Measurements from ENCODE around the gene PCP4L1. TPM values are rescaled to one million over a fixed set of nuclear protein-coding genes. Genes with fewer than 3 reads are reported as not detected.

PCP4L1 gene
- polyA plus RNA-seq (2013, experiment 1 of 2) = not detected
- not detected for polyA plus RNA-seq (2013, experiment 2 of 2)

GRCh38 chr1:161258439-161259344 is at the start of gene PCP4L1:
TSS of gene PCP4L1 (plus strand) at chr1:161258745. CDS start at chr1:161258975, 230 bp downstream.
- Histone ChIP-seq H2BK5ac (ENCODE audit: low read depth, low read length, poor library complexity, severe bottlenecking) (no peak within 1 kb of the TSS), H3K9me3 (ENCODE audit: control insufficient read depth, low read length) (peaks cover 23% of the 10 kb centered on the region), H3K27ac (ENCODE audit: low read length, poor library complexity, severe bottlenecking) (no peak within 1 kb of the TSS), H4K8ac (ENCODE audit: low read length) (no peak within 1 kb of the TSS), H3K14ac (ENCODE audit: low read length in 2 of 2) (peak within 1 kb of the TSS in 1 of 2 experiments; percentile 76), H2BK15ac (ENCODE audit: low read depth, poor library complexity, severe bottlenecking) (no peak within 1 kb of the TSS), H3K4me2 (ENCODE audit: low read length, poor library complexity, severe bottlenecking) (peak within 1 kb of the TSS; percentile 89), H3K27me3 (ENCODE audit: control insufficient read depth in 1 of 2, insufficient read depth in 1 of 2, low read length in 2 of 2) (peaks cover 48 to 52% of the 10 kb centered on the region in 2 experiments), H3K4ac (ENCODE audit: low read depth in 1 of 2, low read length in 2 of 2) (no peak within 1 kb of the TSS), H2BK12ac (ENCODE audit: low read length in 2 of 2) (peak within 1 kb of the TSS in 1 of 2 experiments; percentile 48), H2AK5ac (ENCODE audit: low read length, severe bottlenecking) (no peak within 1 kb of the TSS), H3K36me3 (ENCODE audit: control insufficient read depth in 1 of 2, insufficient read depth in 2 of 2, low read depth in 1 of 2, low read length in 2 of 2) (no peaks in the 10 kb centered on the region), H3K4me3 (ENCODE audit: insufficient read depth in 1 of 2, low read depth in 1 of 2, low read length in 2 of 2) (peak within 1 kb of the TSS; percentile 53 to 66), H3K79me1 (replicated peaks; ENCODE audit: low read length, poor library complexity, severe bottlenecking) (no peaks in the 10 kb centered on the region), H3K9ac (ENCODE audit: low read length) (no peak within 1 kb of the TSS), H3K23ac (ENCODE audit: low read length in 2 of 2) (peak within 1 kb of the TSS in 1 of 2 experiments; percentile 69), H4K91ac (ENCODE audit: low read length) (no peak within 1 kb of the TSS), H3K18ac (ENCODE audit: low read depth in 1 of 2, low read length in 2 of 2) (no peak within 1 kb of the TSS), H2BK120ac (ENCODE audit: low read depth, low read length) (no peak within 1 kb of the TSS), H3K4me1 (ENCODE audit: control insufficient read depth, insufficient read depth, low read depth, low read length) (peaks cover 8% of the 10 kb centered on the region), H2AFZ (ENCODE audit: low read depth, low read length) (peak within 1 kb of the TSS; percentile 76)
- peak; percentile 45 for DNase-seq
- WGBS = 6% methylated on average over 57 of the region's 62 CpGs

GRCh38 chr1:161209790-161210409 is 48.6 kb upstream of the PCP4L1 start:
- no peak overlapping the region for H3K4me2 ChIP-seq (ENCODE audit: low read length, poor library complexity, severe bottlenecking)
- no peak overlapping the region for H2AK5ac ChIP-seq (ENCODE audit: low read length, severe bottlenecking)
- H4K8ac ChIP-seq (ENCODE audit: low read length) = no peak overlapping the region
- H3K4me1 ChIP-seq (ENCODE audit: control insufficient read depth, insufficient read depth, low read depth, low read length) = peaks cover 3% of the 10 kb centered on the region
- H2BK120ac ChIP-seq (ENCODE audit: low read depth, low read length) = no peak overlapping the region
- no peak overlapping the region for H3K23ac ChIP-seq (ENCODE audit: low read length in 2 of 2)
- H3K79me1 ChIP-seq (replicated peaks; ENCODE audit: low read length, poor library complexity, severe bottlenecking) = peaks cover 20% of the 10 kb centered on the region
- H3K9ac ChIP-seq (ENCODE audit: low read length) = no peak overlapping the region
- H3K4me3 ChIP-seq (ENCODE audit: insufficient read depth in 1 of 2, low read depth in 1 of 2, low read length in 2 of 2) = no peak overlapping the region
- DNase-seq = peak; percentile 81
- H3K18ac ChIP-seq (ENCODE audit: low read depth in 1 of 2, low read length in 2 of 2) = no peak overlapping the region
- no peak overlapping the region for H2BK12ac ChIP-seq (ENCODE audit: low read length in 2 of 2)
- no peak overlapping the region for H3K14ac ChIP-seq (ENCODE audit: low read length in 2 of 2)
- H4K91ac ChIP-seq (ENCODE audit: low read length) = no peak overlapping the region
- no peak overlapping the region for H3K27ac ChIP-seq (ENCODE audit: low read length, poor library complexity, severe bottlenecking)
- H2AFZ ChIP-seq (ENCODE audit: low read depth, low read length) = no peak overlapping the region
- no peak overlapping the region for H3K4ac ChIP-seq (ENCODE audit: low read depth in 1 of 2, low read length in 2 of 2)
- H3K27me3 ChIP-seq (ENCODE audit: control insufficient read depth in 1 of 2, insufficient read depth in 1 of 2, low read length in 2 of 2) = no peaks in the 10 kb centered on the region
- H3K36me3 ChIP-seq (ENCODE audit: control insufficient read depth in 1 of 2, insufficient read depth in 2 of 2, low read depth in 1 of 2, low read length in 2 of 2) = peaks cover 56 to 80% of the 10 kb centered on the region in 2 experiments
- 63% methylated on average over 11 of the region's 11 CpGs for WGBS
- H2BK15ac ChIP-seq (ENCODE audit: low read depth, poor library complexity, severe bottlenecking) = no peak overlapping the region
- H3K9me3 ChIP-seq (ENCODE audit: control insufficient read depth, low read length) = no peaks in the 10 kb centered on the region
- H2BK5ac ChIP-seq (ENCODE audit: low read depth, low read length, poor library complexity, severe bottlenecking) = no peak overlapping the region

GRCh38 chr1:161214369-161214768 is 44.2 kb upstream of the PCP4L1 start:
- Histone ChIP-seq H2AFZ (ENCODE audit: low read depth, low read length) (no peak overlapping the region), H3K4me3 (ENCODE audit: insufficient read depth in 1 of 2, low read depth in 1 of 2, low read length in 2 of 2) (no peak overlapping the region), H3K36me3 (ENCODE audit: control insufficient read depth in 1 of 2, insufficient read depth in 2 of 2, low read depth in 1 of 2, low read length in 2 of 2) (peaks cover 49 to 58% of the 10 kb centered on the region in 2 experiments), H3K9me3 (ENCODE audit: control insufficient read depth, low read length) (no peaks in the 10 kb centered on the region), H2BK5ac (ENCODE audit: low read depth, low read length, poor library complexity, severe bottlenecking) (no peak overlapping the region), H3K9ac (ENCODE audit: low read length) (no peak overlapping the region), H2BK12ac (ENCODE audit: low read length in 2 of 2) (no peak overlapping the region), H3K27ac (ENCODE audit: low read length, poor library complexity, severe bottlenecking) (no peak overlapping the region), H3K18ac (ENCODE audit: low read depth in 1 of 2, low read length in 2 of 2) (no peak overlapping the region), H4K8ac (ENCODE audit: low read length) (no peak overlapping the region), H3K4ac (ENCODE audit: low read depth in 1 of 2, low read length in 2 of 2) (no peak overlapping the region), H2AK5ac (ENCODE audit: low read length, severe bottlenecking) (no peak overlapping the region), H3K23ac (ENCODE audit: low read length in 2 of 2) (no peak overlapping the region), H2BK15ac (ENCODE audit: low read depth, poor library complexity, severe bottlenecking) (no peak overlapping the region), H3K27me3 (ENCODE audit: control insufficient read depth in 1 of 2, insufficient read depth in 1 of 2, low read length in 2 of 2) (no peaks in the 10 kb centered on the region), H3K4me2 (ENCODE audit: low read length, poor library complexity, severe bottlenecking) (no peak overlapping the region), H2BK120ac (ENCODE audit: low read depth, low read length) (no peak overlapping the region), H3K79me1 (replicated peaks; ENCODE audit: low read length, poor library complexity, severe bottlenecking) (peaks cover 12% of the 10 kb centered on the region), H4K91ac (ENCODE audit: low read length) (no peak overlapping the region), H3K14ac (ENCODE audit: low read length in 2 of 2) (no peak overlapping the region), H3K4me1 (ENCODE audit: control insufficient read depth, insufficient read depth, low read depth, low read length) (peaks cover 3% of the 10 kb centered on the region)
- DNase-seq = no peak
- 98% methylated on average over 8 of the region's 9 CpGs for WGBS

GRCh38 chr1:161215076-161215475 is 43.5 kb upstream of the PCP4L1 start, which contains the start of gene FCER1G:
TSS of gene FCER1G (plus strand) at chr1:161215295. CDS start at chr1:161215322, 27 bp downstream.
- H3K4me1 ChIP-seq (ENCODE audit: control insufficient read depth, insufficient read depth, low read depth, low read length) = peaks cover 3% of the 10 kb centered on the region
- no peaks in the 10 kb centered on the region for H3K27me3 ChIP-seq (ENCODE audit: control insufficient read depth in 1 of 2, insufficient read depth in 1 of 2, low read length in 2 of 2)
- H2BK15ac ChIP-seq (ENCODE audit: low read depth, poor library complexity, severe bottlenecking) = no peak within 1 kb of the TSS
- H3K4ac ChIP-seq (ENCODE audit: low read depth in 1 of 2, low read length in 2 of 2) = no peak within 1 kb of the TSS
- H3K79me1 ChIP-seq (replicated peaks; ENCODE audit: low read length, poor library complexity, severe bottlenecking) = peaks cover 12% of the 10 kb centered on the region
- no peak within 1 kb of the TSS for H3K9ac ChIP-seq (ENCODE audit: low read length)
- no peak within 1 kb of the TSS for H3K18ac ChIP-seq (ENCODE audit: low read depth in 1 of 2, low read length in 2 of 2)
- H3K4me3 ChIP-seq (ENCODE audit: insufficient read depth in 1 of 2, low read depth in 1 of 2, low read length in 2 of 2) = no peak within 1 kb of the TSS
- DNase-seq = no peak
- no peak within 1 kb of the TSS for H2BK5ac ChIP-seq (ENCODE audit: low read depth, low read length, poor library complexity, severe bottlenecking)
- H2AK5ac ChIP-seq (ENCODE audit: low read length, severe bottlenecking) = no peak within 1 kb of the TSS
- H3K27ac ChIP-seq (ENCODE audit: low read length, poor library complexity, severe bottlenecking) = no peak within 1 kb of the TSS
- WGBS = 96% methylated on average over 10 of the region's 10 CpGs
- no peak within 1 kb of the TSS for H3K4me2 ChIP-seq (ENCODE audit: low read length, poor library complexity, severe bottlenecking)
- H4K8ac ChIP-seq (ENCODE audit: low read length) = no peak within 1 kb of the TSS
- no peak within 1 kb of the TSS for H2AFZ ChIP-seq (ENCODE audit: low read depth, low read length)
- no peak within 1 kb of the TSS for H2BK12ac ChIP-seq (ENCODE audit: low read length in 2 of 2)
- no peak within 1 kb of the TSS for H2BK120ac ChIP-seq (ENCODE audit: low read depth, low read length)
- no peak within 1 kb of the TSS for H3K14ac ChIP-seq (ENCODE audit: low read length in 2 of 2)
- no peaks in the 10 kb centered on the region for H3K9me3 ChIP-seq (ENCODE audit: control insufficient read depth, low read length)
- H3K36me3 ChIP-seq (ENCODE audit: control insufficient read depth in 1 of 2, insufficient read depth in 2 of 2, low read depth in 1 of 2, low read length in 2 of 2) = peaks cover 46 to 51% of the 10 kb centered on the region in 2 experiments
- peak within 1 kb of the TSS; percentile 15 for H4K91ac ChIP-seq (ENCODE audit: low read length)
- no peak within 1 kb of the TSS for H3K23ac ChIP-seq (ENCODE audit: low read length in 2 of 2)

Measured in mesenchymal stem cell (in vitro differentiated cells and primary cell).